PC-9 (cell line): ENCODE data around the gene BRD1.

Experiments
- CTCF ChIP-seq: fragments of 200-600 bp; sonication (generic); conservative IDR thresholded peaks from 2 replicates; pipeline ENCODE4 v1.6.1; 2017; ENCODE audit warnings: mixed run types, antibody characterized with exemption, mild to moderate bottlenecking, moderate library complexity
- EZH2 ChIP-seq: fragments of 200-600 bp; sonication (generic); IDR thresholded peaks from 2 replicates; pipeline ENCODE4 v1.8.0; 2017; ENCODE audit warnings: antibody characterized with exemption, low read depth

GRCh38 chr22:49740242-49740641, 87.4 kb downstream of the BRD1 start:
- TF ChIP-seq CTCF = no peak
- TF ChIP-seq EZH2 = no peak
